ENCODE measurements around the gene FLOT2.

GRCh38 chr17:28858801-28859355, 38.7 kb downstream of the FLOT2 start:
- TF ChIP-seq, protein P1, sequence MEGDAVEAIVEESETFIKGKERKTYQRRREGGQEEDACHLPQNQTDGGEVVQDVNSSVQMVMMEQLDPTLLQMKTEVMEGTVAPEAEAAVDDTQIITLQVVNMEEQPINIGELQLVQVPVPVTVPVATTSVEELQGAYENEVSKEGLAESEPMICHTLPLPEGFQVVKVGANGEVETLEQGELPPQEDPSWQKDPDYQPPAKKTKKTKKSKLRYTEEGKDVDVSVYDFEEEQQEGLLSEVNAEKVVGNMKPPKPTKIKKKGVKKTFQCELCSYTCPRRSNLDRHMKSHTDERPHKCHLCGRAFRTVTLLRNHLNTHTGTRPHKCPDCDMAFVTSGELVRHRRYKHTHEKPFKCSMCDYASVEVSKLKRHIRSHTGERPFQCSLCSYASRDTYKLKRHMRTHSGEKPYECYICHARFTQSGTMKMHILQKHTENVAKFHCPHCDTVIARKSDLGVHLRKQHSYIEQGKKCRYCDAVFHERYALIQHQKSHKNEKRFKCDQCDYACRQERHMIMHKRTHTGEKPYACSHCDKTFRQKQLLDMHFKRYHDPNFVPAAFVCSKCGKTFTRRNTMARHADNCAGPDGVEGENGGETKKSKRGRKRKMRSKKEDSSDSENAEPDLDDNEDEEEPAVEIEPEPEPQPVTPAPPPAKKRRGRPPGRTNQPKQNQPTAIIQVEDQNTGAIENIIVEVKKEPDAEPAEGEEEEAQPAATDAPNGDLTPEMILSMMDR (conservative IDR thresholded peaks at IDR 0.05), result no peak
- no peak for TF ChIP-seq ZFX (IDR thresholded peaks at IDR 0.05)
